ENCODE measurements around the gene SLC35F3.
"Not testable (repeated sequence)": the region's sequence is repeated elsewhere in the genome, so short reads cannot be mapped to it uniquely, and the experiment has no call there.

SLC35F3 gene

DNA sequence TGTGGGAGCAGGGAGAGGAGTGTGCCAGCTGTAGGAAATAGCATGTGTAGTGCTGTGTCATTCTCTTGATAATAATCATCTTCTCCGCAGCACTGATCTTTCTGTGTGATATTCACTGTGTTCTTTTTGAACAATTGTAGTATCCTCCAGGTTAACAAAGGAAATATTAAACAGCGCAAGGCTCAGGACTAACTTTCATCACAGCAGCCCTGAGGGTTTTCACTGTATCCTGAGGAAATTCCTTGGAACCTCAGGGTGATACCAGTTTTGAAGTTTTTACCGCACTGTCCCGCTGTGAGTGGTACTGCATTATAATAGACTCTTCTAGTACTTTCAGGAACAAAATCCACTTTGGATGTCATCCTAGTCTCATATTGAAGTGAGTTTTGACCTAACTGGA is 240.4 kb downstream of the SLC35F3 start:
- DNase-seq (ENCODE audit: low read depth) = no peak

DNA sequence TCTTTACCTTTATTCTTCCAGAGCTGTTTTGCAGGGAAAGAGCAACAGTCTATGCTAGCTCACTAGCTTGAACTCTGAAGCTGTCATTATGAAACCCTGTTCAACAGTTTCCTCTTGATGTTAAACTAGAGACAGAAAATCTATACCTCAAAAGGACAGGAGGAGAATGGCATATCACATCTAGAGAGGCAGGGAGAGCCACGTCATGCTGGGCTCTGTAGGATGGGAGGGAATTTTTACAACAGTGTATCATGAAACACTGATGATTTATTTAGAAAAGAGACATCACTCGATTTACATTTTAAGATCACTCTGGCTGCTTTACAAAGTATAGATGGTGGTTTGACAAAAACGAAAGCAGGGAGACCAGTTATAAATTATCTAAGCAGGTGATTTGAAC is 243.9 kb downstream of the SLC35F3 start:
- DNase-seq (ENCODE audit: low read depth) = no peak

- DNase-seq (ENCODE audit: low read depth) = no peak
Observed at GRCh38 chr1:234148816-234149215, 244.3 kb downstream of the SLC35F3 start.

DNA sequence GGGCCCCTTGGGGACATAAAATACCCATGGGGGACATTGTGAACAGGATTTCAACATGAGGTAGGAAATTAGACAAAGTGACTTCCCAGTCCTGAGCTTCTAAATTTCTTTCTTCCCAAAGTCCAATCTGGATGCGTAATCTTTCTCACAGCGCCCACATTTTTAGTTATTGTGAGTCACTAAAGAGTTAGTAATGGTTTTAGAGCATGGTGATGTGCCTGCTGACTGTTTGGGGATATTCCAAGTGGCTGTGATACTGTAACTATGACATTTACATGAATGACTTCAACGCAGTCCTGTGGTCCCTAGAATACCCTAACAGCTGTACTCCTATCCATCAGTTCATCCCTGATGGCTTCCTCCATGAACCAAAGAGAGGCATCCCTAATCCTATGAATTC is 244.7 kb downstream of the SLC35F3 start:
- DNase-seq (ENCODE audit: low read depth) = no peak

GRCh38 chr1:234150892-234151291 is 246.4 kb downstream of the SLC35F3 start:
- DNase-seq (ENCODE audit: low read depth) = no peak

DNA sequence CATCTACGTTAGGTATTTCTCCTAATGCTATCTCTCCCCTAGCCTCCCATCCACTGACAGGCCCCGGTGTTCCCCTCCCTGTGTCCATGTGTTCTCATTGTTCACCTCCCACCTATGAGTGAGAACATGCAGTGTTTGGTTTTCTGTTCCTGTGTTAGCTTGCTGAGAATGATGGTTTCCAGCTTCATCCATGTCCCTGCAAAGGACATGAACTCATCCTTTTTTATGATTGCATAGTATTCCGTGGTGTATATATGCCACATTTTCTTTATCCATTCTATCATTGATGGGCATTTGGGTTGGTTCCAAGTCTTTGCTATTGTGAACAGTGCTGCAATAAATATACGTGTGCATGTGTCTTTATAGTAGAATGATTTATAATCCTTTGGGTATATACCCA is 247.9 kb downstream of the SLC35F3 start:
- not testable (repeated sequence) for DNase-seq (ENCODE audit: low read depth)

DNA sequence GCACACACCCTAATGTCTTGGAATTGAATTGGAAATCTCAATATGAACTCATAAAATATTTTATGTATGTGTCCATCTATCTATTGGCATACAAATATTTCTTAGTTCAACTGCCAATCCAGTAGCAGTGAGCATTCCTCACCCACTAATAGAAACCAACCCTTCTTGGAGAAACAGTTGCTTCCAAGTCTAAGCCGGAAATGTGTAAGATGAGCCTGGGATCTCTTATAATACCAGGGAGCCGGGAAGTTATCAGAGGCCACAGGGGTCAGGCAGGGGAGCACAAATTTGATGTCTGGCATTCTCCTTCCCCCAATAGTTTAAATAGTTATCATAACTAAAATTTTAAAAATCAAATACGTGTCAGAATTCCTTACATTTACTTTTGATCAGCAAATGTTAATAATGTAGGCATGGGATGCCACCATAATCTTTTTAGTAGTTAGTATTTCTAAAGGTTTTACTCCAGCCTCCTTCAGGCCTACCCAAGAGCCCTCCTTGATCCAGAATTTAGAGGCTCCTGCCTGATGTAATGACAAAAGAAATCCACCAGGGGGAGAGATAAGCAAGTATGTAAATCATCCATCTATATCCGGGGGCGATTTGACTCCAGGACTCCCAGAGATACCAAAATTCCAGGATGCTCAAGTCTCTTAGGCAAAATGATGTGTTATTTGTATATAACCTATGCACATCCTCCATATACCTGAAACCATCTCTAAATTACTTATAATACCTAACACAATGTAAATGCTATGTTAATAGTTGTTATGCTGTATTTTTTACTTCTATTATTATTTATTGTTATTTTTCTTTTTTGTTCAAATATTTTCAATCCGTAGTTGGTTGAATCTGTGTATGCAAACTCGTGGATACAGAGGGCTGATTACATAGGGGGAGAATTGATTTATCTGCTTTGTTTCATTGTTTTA is 250.1 kb downstream of the SLC35F3 start:
- DNase-seq (ENCODE audit: low read depth) = peak; percentile 56

DNA sequence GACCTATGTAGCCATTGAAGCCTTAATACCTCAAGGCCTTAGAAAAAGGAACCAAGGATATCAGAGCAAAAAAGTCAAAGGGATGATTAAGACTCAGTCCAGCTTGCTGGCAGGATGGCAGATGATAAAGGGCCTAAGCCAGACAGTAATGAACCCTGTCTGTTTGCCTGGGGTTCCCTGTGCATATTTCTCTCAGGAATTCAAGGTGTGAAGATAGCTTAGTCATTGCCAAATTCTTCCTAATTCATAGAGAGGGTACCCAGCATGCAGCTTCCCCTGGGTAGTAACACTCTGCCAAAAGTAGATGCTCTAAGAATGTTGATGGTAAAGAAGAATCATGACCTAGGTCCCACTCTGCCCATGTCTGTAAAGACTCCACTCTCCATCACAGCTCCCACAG is 258.2 kb downstream of the SLC35F3 start:
- DNase-seq (ENCODE audit: low read depth) = no peak

- DNase-seq (ENCODE audit: low read depth) = no peak
Observed at GRCh38 chr1:234163267-234163919, 258.9 kb downstream of the SLC35F3 start.

DNA sequence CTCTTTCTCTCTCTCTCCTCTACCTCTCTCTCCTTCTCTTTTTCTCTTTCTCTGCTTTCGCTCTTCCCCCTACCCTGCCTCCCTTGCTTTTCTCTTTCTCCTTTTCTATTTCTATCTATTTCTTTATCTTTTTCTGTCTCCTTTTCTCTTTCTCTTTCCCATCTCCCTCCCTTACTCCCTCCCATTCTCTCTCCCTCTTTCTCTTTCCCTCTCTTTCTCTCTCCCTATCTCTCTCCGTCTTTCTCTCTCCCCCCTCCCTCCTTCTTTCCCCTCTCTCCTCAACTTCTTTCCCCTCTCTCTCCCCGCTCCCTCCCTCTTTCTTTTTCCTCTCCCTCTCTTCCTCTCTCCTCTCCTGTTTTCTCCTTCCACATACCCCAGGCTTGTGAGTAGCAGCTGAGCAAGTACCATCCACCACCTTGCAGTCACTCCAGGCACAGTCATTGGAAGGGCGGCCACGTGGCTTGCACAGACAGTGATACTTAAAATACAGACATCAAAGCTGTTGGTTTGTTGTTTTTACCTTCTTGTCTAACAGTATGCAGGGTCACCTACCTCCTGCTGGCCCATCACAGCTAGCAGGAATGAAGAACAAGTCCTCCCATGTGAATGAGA is 259.7 kb downstream of the SLC35F3 start:
- no peak for DNase-seq (ENCODE audit: low read depth)

DNA sequence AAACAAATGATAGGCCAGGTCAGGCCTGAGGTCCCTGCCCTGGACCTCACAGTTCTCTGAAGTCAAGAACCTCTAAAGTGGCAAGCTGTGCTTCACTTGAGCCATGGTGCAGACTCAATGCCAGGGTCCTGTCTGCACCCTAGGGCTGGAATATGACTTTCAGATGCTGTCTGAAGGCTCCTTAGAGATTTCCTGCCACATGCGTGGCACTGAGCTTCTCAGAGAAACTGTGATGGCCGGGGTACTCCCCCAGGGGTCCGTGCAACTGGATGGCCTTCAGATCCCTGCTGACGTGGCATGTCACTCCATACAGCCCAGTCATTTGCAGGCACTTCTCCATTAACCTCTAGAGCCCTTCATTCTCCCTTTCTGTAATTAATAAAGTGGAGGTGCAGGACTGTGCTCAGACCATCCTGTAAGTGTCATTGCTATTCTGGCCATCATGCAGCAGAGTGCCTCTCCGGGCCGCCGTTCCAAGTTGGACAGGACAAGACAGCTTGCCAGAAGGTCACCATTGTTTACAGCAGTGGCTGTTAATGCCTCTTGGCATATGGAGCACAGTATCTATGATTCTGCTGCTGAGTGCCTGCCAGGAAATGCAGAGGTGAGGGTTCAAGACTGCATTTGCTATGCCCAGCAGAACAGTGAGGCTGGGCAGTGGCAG is 263.7 kb downstream of the SLC35F3 start:
- DNase-seq (ENCODE audit: low read depth) = no peak

GRCh38 chr1:234169161-234169849 is 264.8 kb downstream of the SLC35F3 start:
- no peak for DNase-seq (ENCODE audit: low read depth)

GRCh38 chr1:234170067-234170466 is 265.6 kb downstream of the SLC35F3 start:
- no peak for DNase-seq (ENCODE audit: low read depth)

- no peak for DNase-seq (ENCODE audit: low read depth)
Observed at GRCh38 chr1:234170622-234171021, 266.1 kb downstream of the SLC35F3 start.

GRCh38 chr1:234173968-234174367 is 269.5 kb downstream of the SLC35F3 start:
- no peak for DNase-seq (ENCODE audit: low read depth)

GRCh38 chr1:234175363-234175762 is 270.9 kb downstream of the SLC35F3 start:
- no peak for DNase-seq (ENCODE audit: low read depth)

- DNase-seq (ENCODE audit: low read depth) = no peak
Observed at GRCh38 chr1:234176000-234176399, 271.5 kb downstream of the SLC35F3 start.

DNA sequence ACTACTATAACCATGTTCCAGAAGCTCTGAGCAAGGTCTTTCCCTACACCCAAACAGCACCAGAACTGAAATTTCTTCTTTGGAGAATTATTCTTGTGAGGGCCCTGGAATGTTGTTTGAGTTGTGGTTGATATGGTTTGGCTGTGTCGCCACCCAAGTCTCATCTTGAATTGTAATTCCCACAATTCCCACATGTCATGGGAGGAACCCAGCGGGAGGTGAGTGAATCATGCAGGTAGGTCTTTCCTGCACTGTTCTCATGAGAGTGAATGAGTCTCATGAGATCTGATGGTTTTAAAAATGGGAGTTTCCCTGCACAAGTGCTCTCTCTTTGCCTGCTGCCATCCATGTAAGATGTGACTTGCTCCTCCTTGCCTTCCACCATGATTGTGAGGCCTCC is 272.4 kb downstream of the SLC35F3 start:
- DNase-seq (ENCODE audit: low read depth) = not testable (repeated sequence)

DNA sequence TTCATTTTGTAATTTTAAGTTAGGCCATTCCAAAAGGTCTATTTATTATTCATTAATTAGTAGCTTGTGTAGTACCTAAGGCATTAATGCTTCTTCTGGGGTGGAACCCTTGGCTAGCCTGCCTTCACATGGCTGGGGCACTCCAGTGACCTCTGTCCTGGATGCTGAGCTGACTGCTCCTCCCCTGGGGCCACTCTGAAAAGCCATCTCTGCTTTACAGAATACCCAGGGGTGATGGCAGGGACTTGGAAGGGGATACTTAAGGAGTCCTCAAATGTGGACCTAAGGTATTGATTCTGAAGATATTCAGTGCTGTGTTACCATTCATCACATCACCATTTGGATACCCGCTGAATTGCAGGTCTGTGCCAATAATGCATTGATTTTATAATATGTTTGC is 281.0 kb downstream of the SLC35F3 start:
- DNase-seq (ENCODE audit: low read depth) = no peak

GRCh38 chr1:234186037-234186688 is 281.7 kb downstream of the SLC35F3 start:
- DNase-seq (ENCODE audit: low read depth) = no peak

GRCh38 chr1:234188454-234188792 is 283.9 kb downstream of the SLC35F3 start:
- no peak for DNase-seq (ENCODE audit: low read depth)
